GM12801 (cell line): ENCODE results near the gene DENND2D.

ENCODE experiments used
- TF ChIP-seq, protein P1 (sequence below): IDR thresholded peaks from one replicate; pipeline ENCODE4 v1.5.1; 2011; ENCODE audit warnings: control low read depth; ENCODE audit not compliant: insufficient read length; ENCODE audit errors: extremely low read depth

Gene DENND2D, protein sequence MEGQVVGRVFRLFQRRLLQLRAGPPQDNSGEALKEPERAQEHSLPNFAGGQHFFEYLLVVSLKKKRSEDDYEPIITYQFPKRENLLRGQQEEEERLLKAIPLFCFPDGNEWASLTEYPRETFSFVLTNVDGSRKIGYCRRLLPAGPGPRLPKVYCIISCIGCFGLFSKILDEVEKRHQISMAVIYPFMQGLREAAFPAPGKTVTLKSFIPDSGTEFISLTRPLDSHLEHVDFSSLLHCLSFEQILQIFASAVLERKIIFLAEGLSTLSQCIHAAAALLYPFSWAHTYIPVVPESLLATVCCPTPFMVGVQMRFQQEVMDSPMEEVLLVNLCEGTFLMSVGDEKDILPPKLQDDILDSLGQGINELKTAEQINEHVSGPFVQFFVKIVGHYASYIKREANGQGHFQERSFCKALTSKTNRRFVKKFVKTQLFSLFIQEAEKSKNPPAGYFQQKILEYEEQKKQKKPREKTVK

DNA sequence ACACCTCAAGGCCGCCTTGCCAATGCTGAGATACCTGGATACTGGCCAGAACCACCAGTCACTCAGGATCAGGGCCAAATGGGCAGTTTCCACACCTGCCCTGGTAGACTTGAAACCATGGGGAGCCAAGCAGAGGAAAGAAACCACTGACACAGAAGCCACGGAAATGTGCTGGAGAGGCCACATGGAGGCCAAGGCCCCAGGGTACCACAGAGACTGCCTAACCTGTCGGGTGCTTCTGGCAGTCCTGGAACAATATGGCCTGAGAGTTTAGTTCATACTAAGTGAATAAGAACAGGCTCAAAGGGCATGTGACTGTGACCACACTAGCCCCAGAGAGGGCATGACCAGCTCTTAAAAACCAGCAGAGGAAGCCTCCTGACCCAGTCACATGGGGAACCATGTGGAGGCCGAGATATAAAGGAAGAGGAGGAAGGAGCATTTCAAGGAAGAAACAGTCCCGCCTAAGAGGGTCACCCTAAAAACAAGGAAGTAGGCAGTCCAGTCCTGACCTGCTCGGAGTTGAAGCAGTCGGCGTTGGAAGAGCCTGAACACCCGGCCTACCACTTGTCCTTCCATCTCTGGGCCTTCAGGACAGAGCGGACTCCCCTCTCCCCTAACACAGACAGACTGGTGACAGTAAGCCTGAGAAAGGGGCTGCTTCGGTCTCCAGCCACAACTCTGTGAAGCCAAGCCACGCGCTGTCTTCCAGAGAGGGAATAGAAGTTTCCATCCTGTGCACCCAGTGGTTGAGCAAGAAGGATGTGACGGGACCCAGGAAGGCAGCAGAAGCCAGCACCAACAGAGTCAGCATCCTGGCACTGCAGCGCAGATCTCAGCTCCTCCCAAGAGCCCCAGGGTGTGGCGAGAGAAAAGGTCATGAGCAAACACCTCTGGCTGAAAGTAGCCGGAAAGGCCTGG is at the start of gene DENND2D:
TSS of gene DENND2D (minus strand) at position 766 of the 921 bp plus-strand sequence. CDS start at position 579, 187 bp downstream.
- TF ChIP-seq, protein P1, sequence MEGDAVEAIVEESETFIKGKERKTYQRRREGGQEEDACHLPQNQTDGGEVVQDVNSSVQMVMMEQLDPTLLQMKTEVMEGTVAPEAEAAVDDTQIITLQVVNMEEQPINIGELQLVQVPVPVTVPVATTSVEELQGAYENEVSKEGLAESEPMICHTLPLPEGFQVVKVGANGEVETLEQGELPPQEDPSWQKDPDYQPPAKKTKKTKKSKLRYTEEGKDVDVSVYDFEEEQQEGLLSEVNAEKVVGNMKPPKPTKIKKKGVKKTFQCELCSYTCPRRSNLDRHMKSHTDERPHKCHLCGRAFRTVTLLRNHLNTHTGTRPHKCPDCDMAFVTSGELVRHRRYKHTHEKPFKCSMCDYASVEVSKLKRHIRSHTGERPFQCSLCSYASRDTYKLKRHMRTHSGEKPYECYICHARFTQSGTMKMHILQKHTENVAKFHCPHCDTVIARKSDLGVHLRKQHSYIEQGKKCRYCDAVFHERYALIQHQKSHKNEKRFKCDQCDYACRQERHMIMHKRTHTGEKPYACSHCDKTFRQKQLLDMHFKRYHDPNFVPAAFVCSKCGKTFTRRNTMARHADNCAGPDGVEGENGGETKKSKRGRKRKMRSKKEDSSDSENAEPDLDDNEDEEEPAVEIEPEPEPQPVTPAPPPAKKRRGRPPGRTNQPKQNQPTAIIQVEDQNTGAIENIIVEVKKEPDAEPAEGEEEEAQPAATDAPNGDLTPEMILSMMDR, result no peak

GRCh38 chr1:111249960-111250359 is 49.5 kb upstream of the DENND2D start:
- TF ChIP-seq, protein P1, result no peak

- TF ChIP-seq, protein P1, result no peak
Observed at GRCh38 chr1:111247125-111247838, 46.8 kb upstream of the DENND2D start.

GRCh38 chr1:111242805-111243523 is 42.5 kb upstream of the DENND2D start:
- TF ChIP-seq, protein P1, result no peak

GRCh38 chr1:111241797-111242196 is 41.4 kb upstream of the DENND2D start:
- TF ChIP-seq, protein P1, result no peak

DNA sequence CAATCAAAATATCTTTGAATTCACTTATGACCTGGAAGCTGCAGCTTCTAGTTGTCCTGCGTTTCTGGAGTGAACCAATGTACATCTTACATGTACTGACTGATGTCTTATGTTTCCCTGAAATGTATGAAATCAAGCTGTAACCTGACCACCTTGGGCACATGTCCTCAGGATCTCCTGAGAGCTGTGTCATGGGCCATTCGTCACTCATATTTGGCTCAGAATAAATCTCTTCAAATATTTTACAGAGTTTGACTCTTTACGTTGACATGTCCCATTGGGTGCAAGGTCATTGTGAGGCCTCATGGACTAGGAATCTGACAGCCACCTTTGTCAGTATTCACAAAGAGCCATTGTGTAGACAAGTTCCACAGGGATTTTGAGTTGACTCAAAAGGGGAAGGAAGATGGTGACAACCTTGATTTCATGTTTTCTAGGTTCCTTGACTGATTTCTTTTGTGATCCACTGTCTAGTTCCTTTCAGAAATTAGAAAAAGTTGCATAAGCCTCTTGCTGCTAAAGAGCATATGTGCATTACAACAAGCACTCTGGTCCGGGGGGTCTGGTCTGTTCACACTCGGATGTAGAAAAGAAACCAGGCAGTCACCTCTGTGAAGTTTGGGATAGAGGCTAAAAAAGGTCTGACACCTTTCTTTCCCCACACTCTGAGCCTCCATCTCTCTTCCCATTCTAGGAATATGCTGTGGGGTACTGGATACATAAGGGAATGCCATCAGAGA is 37.8 kb upstream of the DENND2D start:
- TF ChIP-seq, protein P1, result no peak
